WERI-Rb-1 (cell line): Measurements from ENCODE around the gene TRAM2.
A peak's percentile ranks its signal among the peaks of the same experiment; 100 is the strongest.

Experiments used
- DNase-seq: peaks from one replicate; pipeline ENCODE4 v3.0.0-alpha.2; 2020
- H3K27ac ChIP-seq: fragments of 250-450 bp; sonication (Bioruptor Pico); 2 replicates; pipeline ENCODE4 v1.5.1; 2020; ENCODE audit warnings: mild to moderate bottlenecking, moderate library complexity
- H3K27me3 ChIP-seq: fragments of 250-450 bp; sonication (Bioruptor Pico); 2 replicates; pipeline ENCODE4 v1.5.1; 2021; ENCODE audit warnings: mild to moderate bottlenecking, low read depth, moderate library complexity; ENCODE audit not compliant: insufficient read depth, severe bottlenecking
- H3K36me3 ChIP-seq: fragments of 250-450 bp; sonication (Bioruptor Pico); 2 replicates; pipeline ENCODE4 v1.5.1; 2020; ENCODE audit warnings: mild to moderate bottlenecking, moderate library complexity
- H3K4me3 ChIP-seq: 2 replicates; pipeline ENCODE4 v1.5.1; 2011; ENCODE audit warnings: low read depth, mild to moderate bottlenecking, control low read depth, low read length
- H3K9me3 ChIP-seq: fragments of 250-450 bp; sonication (Bioruptor Pico); 2 replicates; pipeline ENCODE4 v1.5.1; 2021; ENCODE audit warnings: mild to moderate bottlenecking, moderate library complexity; ENCODE audit not compliant: severe bottlenecking
- TF ChIP-seq, protein P1 (sequence below): IDR thresholded peaks from 2 replicates; pipeline ENCODE4 v1.5.1; 2011; ENCODE audit warnings: low read depth, mild to moderate bottlenecking, control low read depth, inconsistent platforms, low read length

Gene TRAM2

GRCh38 chr6:52505726-52506409 lies 71.0 kb downstream of the TRAM2 start:
- Histone ChIP-seq H3K36me3 (peaks cover 73% of the 10 kb centered on the region), H3K27me3 (no peaks in the 10 kb centered on the region), H3K9me3 (no peaks in the 10 kb centered on the region), H3K27ac (no peak overlapping the region), H3K4me3 (no peak overlapping the region)
- peak; percentile 37 for DNase-seq
- TF ChIP-seq, protein P1, sequence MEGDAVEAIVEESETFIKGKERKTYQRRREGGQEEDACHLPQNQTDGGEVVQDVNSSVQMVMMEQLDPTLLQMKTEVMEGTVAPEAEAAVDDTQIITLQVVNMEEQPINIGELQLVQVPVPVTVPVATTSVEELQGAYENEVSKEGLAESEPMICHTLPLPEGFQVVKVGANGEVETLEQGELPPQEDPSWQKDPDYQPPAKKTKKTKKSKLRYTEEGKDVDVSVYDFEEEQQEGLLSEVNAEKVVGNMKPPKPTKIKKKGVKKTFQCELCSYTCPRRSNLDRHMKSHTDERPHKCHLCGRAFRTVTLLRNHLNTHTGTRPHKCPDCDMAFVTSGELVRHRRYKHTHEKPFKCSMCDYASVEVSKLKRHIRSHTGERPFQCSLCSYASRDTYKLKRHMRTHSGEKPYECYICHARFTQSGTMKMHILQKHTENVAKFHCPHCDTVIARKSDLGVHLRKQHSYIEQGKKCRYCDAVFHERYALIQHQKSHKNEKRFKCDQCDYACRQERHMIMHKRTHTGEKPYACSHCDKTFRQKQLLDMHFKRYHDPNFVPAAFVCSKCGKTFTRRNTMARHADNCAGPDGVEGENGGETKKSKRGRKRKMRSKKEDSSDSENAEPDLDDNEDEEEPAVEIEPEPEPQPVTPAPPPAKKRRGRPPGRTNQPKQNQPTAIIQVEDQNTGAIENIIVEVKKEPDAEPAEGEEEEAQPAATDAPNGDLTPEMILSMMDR = peak; percentile 50

- TF ChIP-seq, protein P1 = no peak
- DNase-seq = no peak
- Histone ChIP-seq H3K27ac (no peak overlapping the region), H3K9me3 (no peaks in the 10 kb centered on the region), H3K36me3 (peaks cover 61% of the 10 kb centered on the region), H3K4me3 (no peak overlapping the region), H3K27me3 (no peaks in the 10 kb centered on the region)
These were observed 72.1 kb downstream of the TRAM2 start for GRCh38 chr6:52504782-52505136.

DNA sequence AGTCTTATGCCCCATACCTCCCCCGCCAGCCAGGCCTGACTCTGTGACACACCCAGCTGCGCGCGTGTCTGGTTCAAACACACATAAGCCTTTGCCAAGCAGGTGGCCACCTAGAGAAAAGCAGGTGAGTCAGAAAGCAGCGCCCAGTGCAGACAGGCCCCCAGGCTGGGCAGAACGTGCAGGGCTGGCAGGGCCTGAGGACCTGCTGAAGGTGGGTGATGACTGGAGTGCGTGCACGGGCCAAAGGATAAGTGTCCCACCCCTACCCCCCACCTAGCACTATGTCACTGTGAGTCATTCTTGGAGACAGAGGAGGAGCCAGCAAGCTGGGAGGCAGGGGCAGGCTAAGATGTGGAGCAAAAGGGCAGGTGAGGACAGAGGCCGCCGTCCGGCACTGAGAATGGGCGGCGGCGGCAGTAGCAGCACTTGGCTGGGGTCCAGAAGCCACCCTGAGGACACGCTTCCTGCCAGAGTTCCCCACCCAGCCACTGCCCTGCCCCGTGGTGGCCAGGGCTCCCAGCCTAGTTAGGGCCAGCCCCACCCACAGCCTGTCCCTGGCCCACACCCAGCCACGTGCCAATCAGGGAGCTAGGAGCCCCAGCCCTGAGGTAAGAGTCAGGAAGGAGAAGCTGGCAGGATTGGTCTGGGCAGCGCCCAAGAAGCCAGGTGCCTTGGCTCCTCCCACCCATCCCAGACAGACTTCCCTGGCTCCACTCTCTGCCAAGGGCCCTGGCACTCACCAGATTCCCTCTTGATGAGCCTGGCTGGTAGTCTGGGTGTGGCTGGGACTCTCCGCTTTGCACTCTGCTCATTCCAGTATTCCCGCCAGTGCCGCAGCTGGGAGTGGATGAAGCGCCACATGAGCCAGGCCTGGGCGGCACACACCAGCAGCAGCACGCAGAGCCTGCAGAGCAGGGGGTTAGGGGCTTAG lies 72.7 kb downstream of the TRAM2 start:
- Histone ChIP-seq H3K4me3 (no peak overlapping the region), H3K36me3 (peaks cover 55% of the 10 kb centered on the region), H3K27ac (peak overlapping the region; percentile 17), H3K9me3 (no peaks in the 10 kb centered on the region), H3K27me3 (no peaks in the 10 kb centered on the region)
- peak; percentile 89 for DNase-seq
- TF ChIP-seq, protein P1 = no peak

GRCh38 chr6:52503323-52503747 lies 73.5 kb downstream of the TRAM2 start:
- peak overlapping the region; percentile 17 for H3K27ac ChIP-seq
- no peaks in the 10 kb centered on the region for H3K9me3 ChIP-seq
- peak; percentile 82 for DNase-seq
- H3K4me3 ChIP-seq = no peak overlapping the region
- no peaks in the 10 kb centered on the region for H3K27me3 ChIP-seq
- TF ChIP-seq, protein P1 = peak; percentile 78
- H3K36me3 ChIP-seq = peaks cover 47% of the 10 kb centered on the region

- TF ChIP-seq, protein P1 = no peak
- no peak overlapping the region for H3K4me3 ChIP-seq
- no peak overlapping the region; the same call in 1 of the 2 replicates for H3K27ac ChIP-seq
- peaks cover 43% of the 10 kb centered on the region for H3K36me3 ChIP-seq
- H3K9me3 ChIP-seq = no peaks in the 10 kb centered on the region
- no peaks in the 10 kb centered on the region for H3K27me3 ChIP-seq
- no peak for DNase-seq
These were observed 74.4 kb downstream of the TRAM2 start for GRCh38 chr6:52502306-52503029.
